Testis (tissue), 3 donors: ENCODE measurements around the gene UCK1. TPM values are rescaled to one million over a fixed set of nuclear protein-coding genes. Genes with fewer than 3 reads are reported as not detected.

Experiments
- DNase-seq: peaks from one replicate; pipeline ENCODE4 v3.0.0-alpha.2; 2019
- H3K27ac ChIP-seq, 2 donors: fragments of 200-600 bp; sonication (generic); one replicate each; pipeline ENCODE4 v1.5.1; 2019
- H3K27me3 ChIP-seq: fragments of 200-600 bp; sonication (generic); one replicate; pipeline ENCODE4 v1.5.1; 2019
- H3K36me3 ChIP-seq: fragments of 200-600 bp; sonication (generic); one replicate; pipeline ENCODE4 v1.5.1; 2017; ENCODE audit warnings: low read depth; ENCODE audit errors: missing control alignments
- H3K4me1 ChIP-seq: fragments of 200-600 bp; sonication (generic); one replicate; pipeline ENCODE4 v1.5.1; 2019
- H3K4me3 ChIP-seq, 2 donors: fragments of 200-600 bp; sonication (generic); one replicate each; pipeline ENCODE4 v1.5.1; 2017 to 2019
- H3K9me3 ChIP-seq: fragments of 200-600 bp; sonication (generic); one replicate; pipeline ENCODE4 v1.5.1; 2017
- POLR2A ChIP-seq: fragments of 450-650 bp; IDR thresholded peaks from one replicate; pipeline ENCODE4 v1.6.1; 2017; ENCODE audit warnings: antibody characterized with exemption, mild to moderate bottlenecking, moderate library complexity
- WGBS, 2 donors: methylation state at CpG; one replicate each; pipeline ENCODE4 v1.1.5; 2018; 5-methylcytosine and 5-hydroxymethylcytosine counted together
- intact Hi-C: fragments of 100-400 bp; cut with DNase I; formaldehyde crosslinking; loops from one replicate; pipeline ENCODE4 v1.15.1; 2023; ENCODE audit warnings: low total_unique reads
- polyA plus RNA-seq: library from polyadenylated mRNA; stranded (reverse); fragments of 350-450 nt; fragmentation: Illumina TruSeq; extraction: RNeasy Lipid Tissue Mini Kit (QIAGEN cat#74804); gene quantifications from one replicate; pipeline ENCODE4 v1.2.3, GENCODE V29; 2014; ENCODE audit warnings: low read depth, low replicate concordance; ENCODE audit not compliant: insufficient read depth
- total RNA-seq, 2 donors: library from RNA; depleted of rRNA; stranded (reverse); fragments of >200 nt; gene quantifications; one replicate each; pipeline ENCODE4 v1.2.3, GENCODE V29; 2016
- TF ChIP-seq, protein P1 (sequence below), 3 experiments: fragments of 450-650 bp in 2 of 3; fragments of 200-600 bp in 1 of 3; sonication (generic) in 1 of 3; IDR thresholded peaks; one replicate each; pipeline ENCODE4 v1.5.1; 2016 to 2019; ENCODE audit warnings: antibody characterized with exemption in 3 of 3, mild to moderate bottlenecking in 2 of 3, moderate library complexity in 1 of 3

The UCK1 gene
- total and polyA plus RNA-seq, 3 donors from 2014 or later = 34.3 to 49.9 (median 41.1) TPM

DNA sequence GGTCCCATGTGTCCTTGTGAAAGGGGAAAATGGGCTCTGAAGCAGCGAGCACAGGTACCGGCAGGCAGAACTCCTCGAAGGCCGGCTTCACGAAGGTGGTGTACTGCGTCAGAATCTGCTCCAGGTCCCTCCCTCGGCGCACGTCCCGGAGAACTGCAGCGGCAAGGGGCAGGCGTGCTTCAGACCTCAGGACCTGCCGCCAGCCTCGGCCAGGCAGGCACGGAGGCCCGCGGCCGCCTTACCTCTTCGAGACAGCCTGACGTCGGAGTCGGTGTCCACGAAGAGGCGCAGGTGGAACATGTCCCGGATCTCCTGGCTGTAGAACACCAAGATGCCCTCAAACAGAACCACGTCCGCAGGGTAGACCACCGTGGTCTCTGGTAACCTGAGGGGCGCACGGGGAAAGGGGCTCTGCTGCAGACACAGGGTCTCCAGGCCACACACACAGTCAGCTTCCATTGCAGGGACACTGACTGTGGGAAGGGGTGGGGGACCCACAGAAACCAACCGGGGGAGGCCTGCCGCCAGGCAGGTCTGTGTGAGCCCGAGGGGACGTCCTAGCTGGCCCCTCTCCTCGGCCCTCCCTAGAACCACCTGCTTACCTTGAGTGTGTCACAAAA lies 2.1 kb downstream of the UCK1 start:
- TF ChIP-seq POLR2A = no peak
- TF ChIP-seq, protein P1, sequence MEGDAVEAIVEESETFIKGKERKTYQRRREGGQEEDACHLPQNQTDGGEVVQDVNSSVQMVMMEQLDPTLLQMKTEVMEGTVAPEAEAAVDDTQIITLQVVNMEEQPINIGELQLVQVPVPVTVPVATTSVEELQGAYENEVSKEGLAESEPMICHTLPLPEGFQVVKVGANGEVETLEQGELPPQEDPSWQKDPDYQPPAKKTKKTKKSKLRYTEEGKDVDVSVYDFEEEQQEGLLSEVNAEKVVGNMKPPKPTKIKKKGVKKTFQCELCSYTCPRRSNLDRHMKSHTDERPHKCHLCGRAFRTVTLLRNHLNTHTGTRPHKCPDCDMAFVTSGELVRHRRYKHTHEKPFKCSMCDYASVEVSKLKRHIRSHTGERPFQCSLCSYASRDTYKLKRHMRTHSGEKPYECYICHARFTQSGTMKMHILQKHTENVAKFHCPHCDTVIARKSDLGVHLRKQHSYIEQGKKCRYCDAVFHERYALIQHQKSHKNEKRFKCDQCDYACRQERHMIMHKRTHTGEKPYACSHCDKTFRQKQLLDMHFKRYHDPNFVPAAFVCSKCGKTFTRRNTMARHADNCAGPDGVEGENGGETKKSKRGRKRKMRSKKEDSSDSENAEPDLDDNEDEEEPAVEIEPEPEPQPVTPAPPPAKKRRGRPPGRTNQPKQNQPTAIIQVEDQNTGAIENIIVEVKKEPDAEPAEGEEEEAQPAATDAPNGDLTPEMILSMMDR (IDR thresholded peaks at IDR 0.05) = no peak
- H3K27me3 ChIP-seq = no peaks in the 10 kb centered on the region
- no peaks in the 10 kb centered on the region for H3K9me3 ChIP-seq
- no peaks in the 10 kb centered on the region for H3K36me3 ChIP-seq
- no peak overlapping the region for H3K27ac ChIP-seq
- H3K4me1 ChIP-seq = peaks cover 8% of the 10 kb centered on the region
- no peak for DNase-seq
- intact Hi-C loops = no loop called here
- no peak overlapping the region for H3K4me3 ChIP-seq
- WGBS, 2 donors = 92 to 94% methylated on average over 10 to 35 of the region's 35 CpGs

DNA sequence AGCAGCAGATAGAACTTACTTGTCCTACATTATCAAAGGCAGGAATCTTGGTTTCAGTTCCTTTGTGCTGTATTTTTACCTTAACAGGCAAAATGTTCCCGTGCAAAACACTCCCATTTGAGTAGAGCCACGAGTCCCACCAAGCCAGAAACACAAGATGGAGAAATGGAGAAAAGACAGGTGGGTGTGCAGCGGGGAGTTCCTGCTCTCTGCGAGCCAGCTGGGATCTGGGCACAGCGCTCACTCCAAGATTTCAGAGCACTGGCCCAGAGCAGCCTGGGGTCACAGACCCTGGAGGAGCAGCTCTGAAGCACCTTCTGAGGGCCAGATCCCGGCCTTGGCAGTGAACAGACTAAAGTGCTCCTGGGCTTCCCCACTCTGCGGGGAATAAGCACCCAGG lies 2.9 kb downstream of the UCK1 start:
- no peaks in the 10 kb centered on the region for H3K36me3 ChIP-seq
- DNase-seq = no peak
- no peak for TF ChIP-seq POLR2A
- TF ChIP-seq, protein P1 (IDR thresholded peaks at IDR 0.05) = no peak
- H3K9me3 ChIP-seq = no peaks in the 10 kb centered on the region
- H3K4me1 ChIP-seq = peaks cover 8% of the 10 kb centered on the region
- no peak overlapping the region for H3K4me3 ChIP-seq
- no peaks in the 10 kb centered on the region for H3K27me3 ChIP-seq
- 89 to 92% methylated on average over 7 of the region's 7 CpGs for WGBS, 2 donors
- no peak overlapping the region for H3K27ac ChIP-seq
- intact Hi-C loops = no loop called here

DNA sequence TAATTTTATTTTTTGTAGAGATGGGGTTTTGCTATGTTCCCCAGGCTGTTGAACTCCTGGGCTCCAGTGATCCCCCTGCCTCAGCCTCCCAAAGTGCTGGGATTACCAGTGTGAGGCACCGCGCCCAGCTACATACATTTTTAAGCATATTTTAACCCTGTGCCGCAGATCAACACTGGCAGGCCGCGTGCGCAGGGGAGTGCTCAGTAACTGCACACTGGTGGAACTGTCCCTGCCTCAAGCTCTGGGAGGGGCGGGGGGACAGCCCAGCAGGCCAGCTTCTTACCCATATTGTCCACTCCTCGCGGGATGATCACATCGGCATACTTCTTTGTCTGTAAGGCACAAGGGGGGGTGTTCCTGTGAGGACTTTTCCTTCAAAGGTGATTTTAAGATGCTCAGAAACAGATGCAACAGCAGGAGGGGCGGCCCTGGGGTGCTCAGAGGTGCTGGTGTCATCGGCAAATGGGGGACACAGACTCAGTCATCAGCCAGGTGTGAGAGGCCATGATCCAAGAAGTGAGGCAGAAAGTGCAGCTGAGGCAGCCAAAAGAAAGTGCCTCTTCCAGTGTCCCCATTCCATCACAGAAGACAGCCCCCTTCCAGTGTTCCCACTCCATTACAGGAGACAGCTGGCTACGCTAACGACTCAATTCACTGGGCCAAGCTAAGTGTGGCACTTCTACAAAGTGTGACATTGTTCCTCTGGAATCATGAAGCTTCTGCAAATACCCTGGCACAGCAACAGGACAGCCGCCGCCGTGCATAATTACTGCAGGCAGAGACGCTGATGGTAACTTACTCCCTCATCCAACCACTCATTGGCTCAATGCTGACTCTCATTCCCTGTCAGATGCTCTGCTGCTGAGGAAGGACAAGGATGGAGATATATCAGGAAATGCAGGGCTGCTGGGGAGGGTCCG lies 5.2 kb downstream of the UCK1 start:
- Histone ChIP-seq H3K27ac (no peak overlapping the region), H3K27me3 (no peaks in the 10 kb centered on the region), H3K4me3 (no peak overlapping the region), H3K4me1 (peaks cover 8% of the 10 kb centered on the region), H3K9me3 (no peaks in the 10 kb centered on the region), H3K36me3 (no peaks in the 10 kb centered on the region)
- no peak for DNase-seq
- intact Hi-C loops = no loop called here
- no peak for TF ChIP-seq POLR2A
- TF ChIP-seq, protein P1 (IDR thresholded peaks at IDR 0.05) = no peak
- WGBS, 2 donors = 88 to 90% methylated on average over 15 to 19 of the region's 19 CpGs

DNA sequence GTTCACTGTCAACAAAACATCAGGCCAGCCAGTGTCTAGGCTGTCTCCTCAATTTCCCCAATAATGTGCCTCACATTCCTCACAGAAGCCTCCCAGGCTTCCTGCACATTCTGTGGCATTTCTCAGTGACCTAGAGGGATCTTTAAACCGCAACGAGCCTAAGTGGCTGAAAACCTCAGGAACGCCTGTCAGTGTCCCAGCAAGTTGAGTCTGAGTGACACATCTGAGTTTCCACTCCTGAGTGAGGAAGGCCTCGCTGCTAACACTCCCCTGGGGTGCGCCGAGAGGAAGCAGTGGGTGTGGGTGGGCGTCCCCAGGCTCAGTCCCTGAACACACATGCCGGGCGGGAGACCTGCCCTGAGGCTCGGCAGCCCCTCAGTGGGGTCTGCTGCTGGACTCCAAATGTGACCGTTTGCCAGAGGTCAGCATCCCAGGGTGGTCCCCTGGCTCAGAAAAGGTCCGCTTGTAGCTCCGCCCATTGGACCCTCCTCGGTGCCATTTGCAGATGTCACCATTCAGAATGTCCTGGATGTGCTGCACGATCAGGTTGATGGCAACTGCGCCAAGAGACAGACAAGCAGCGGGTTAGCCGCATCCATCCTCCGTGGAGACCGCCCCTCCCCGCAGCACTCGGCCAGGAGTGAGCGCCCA lies 6.3 kb downstream of the UCK1 start:
- H3K27me3 ChIP-seq = no peaks in the 10 kb centered on the region
- no peak for TF ChIP-seq POLR2A
- TF ChIP-seq, protein P1 (IDR thresholded peaks at IDR 0.05) = no peak
- intact Hi-C loops = no loop called here
- no peaks in the 10 kb centered on the region for H3K36me3 ChIP-seq
- no peak for DNase-seq
- H3K4me1 ChIP-seq = peaks cover under 1% of the 10 kb centered on the region
- no peaks in the 10 kb centered on the region for H3K9me3 ChIP-seq
- no peak overlapping the region for H3K4me3 ChIP-seq
- WGBS, 2 donors = 85 to 90% methylated on average over 15 to 23 of the region's 23 CpGs
- no peak overlapping the region for H3K27ac ChIP-seq
